Uterus (tissue), 2 donors: ENCODE measurements around the gene PPM1H.
"Not testable (repeated sequence)": the region's sequence is repeated elsewhere in the genome, so short reads cannot be mapped to it uniquely, and the experiment has no call there.

ENCODE experiments used
- CTCF ChIP-seq, 4 experiments: fragments of 200-600 bp in 2 of 4; fragments of 450-650 bp in 2 of 4; sonication (generic) in 2 of 4; IDR thresholded peaks; one replicate each; pipeline ENCODE4 v1.5.1; 2016 to 2019; ENCODE audit warnings: antibody characterized with exemption in 4 of 4, mild to moderate bottlenecking in 2 of 4, moderate library complexity in 1 of 4
- POLR2A ChIP-seq, 2 donors: fragments of 450-650 bp; IDR thresholded peaks; one replicate each; pipeline ENCODE4 v1.6.1; 2016; ENCODE audit warnings: antibody characterized with exemption in 2 of 2, mild to moderate bottlenecking in 1 of 2, moderate library complexity in 1 of 2

- TF ChIP-seq POLR2A, CTCF (IDR thresholded peaks at IDR 0.05): not testable (repeated sequence)
These were observed 31.6 kb upstream of the PPM1H start for GRCh38 chr12:62966446-62966989.
